ENCODE results near the gene VTI1B. TPM values are rescaled to one million over a fixed set of nuclear protein-coding genes. Genes with fewer than 3 reads are reported as not detected.

VTI1B gene
- total and polyA plus RNA-seq, 4 donors = 26.5 to 76.3 (median 28.9) TPM

- H3K4me1 ChIP-seq (ENCODE audit: control insufficient read depth in 4 of 4, insufficient read depth in 4 of 4, low read length in 3 of 4) = no peaks in the 10 kb centered on the region
- no peaks in the 10 kb centered on the region for H3K36me3 ChIP-seq (ENCODE audit: control insufficient read depth in 4 of 4, insufficient read depth in 3 of 4, low read depth in 1 of 4, low read length in 3 of 4)
- H3K9ac ChIP-seq (ENCODE audit: low read depth in 1 of 2, low read length in 2 of 2) = no peak overlapping the region
- no peak overlapping the region for H3K4me3 ChIP-seq (ENCODE audit: low read depth in 1 of 3, low read length in 3 of 3)
- no peak for DNase-seq (ENCODE audit: low spot score)
- H3K27ac ChIP-seq (ENCODE audit: low read depth in 1 of 2, low read length in 2 of 2) = no peak overlapping the region
- 56% methylated on average over 5 of the region's 5 CpGs for WGBS
- no peaks in the 10 kb centered on the region for H3K27me3 ChIP-seq (ENCODE audit: control insufficient read depth in 4 of 4, insufficient read depth in 4 of 4, low read length in 3 of 4)
- no peaks in the 10 kb centered on the region for H3K9me3 ChIP-seq (ENCODE audit: control insufficient read depth in 4 of 4, low read length in 3 of 4)
- TF ChIP-seq SP1 (IDR thresholded peaks at IDR 0.05) (peak; percentile 41), JUND (IDR thresholded peaks at IDR 0.05) (no peak), RXRA (IDR thresholded peaks at IDR 0.05) (peak; percentile 40 to 67), RAD21 (IDR thresholded peaks at IDR 0.05) (no peak)
These were observed 43.5 kb downstream of the VTI1B start for GRCh38 chr14:67630938-67631337.

GRCh38 chr14:67630186-67630585 is 44.2 kb downstream of the VTI1B start:
- TF ChIP-seq CTCF (IDR thresholded peaks at IDR 0.05; ENCODE audit: low read depth, low read length, missing input control) (no peak), EGR1 (IDR thresholded peaks at IDR 0.05; ENCODE audit: low read depth in 2 of 2) (no peak), TAF1 (conservative IDR thresholded peaks at IDR 0.05) (no peak), NR2F2 (IDR thresholded peaks at IDR 0.05) (no peak), YY1 (IDR thresholded peaks at IDR 0.05) (no peak), ATF3 (IDR thresholded peaks at IDR 0.05) (no peak), JUND (IDR thresholded peaks at IDR 0.05) (no peak), FOXA1 (IDR thresholded peaks at IDR 0.05) (no peak), GABPA (IDR thresholded peaks at IDR 0.05 in 1 of 2, conservative IDR thresholded peaks at IDR 0.05 in 1 of 2) (no peak), MAX (IDR thresholded peaks at IDR 0.05) (no peak), FOXA2 (IDR thresholded peaks at IDR 0.05) (no peak), ZBTB33 (IDR thresholded peaks at IDR 0.05) (no peak), RAD21 (IDR thresholded peaks at IDR 0.05) (no peak), REST (IDR thresholded peaks at IDR 0.05) (no peak), HNF4G (IDR thresholded peaks at IDR 0.05) (no peak), HNF4A (conservative IDR thresholded peaks at IDR 0.05) (no peak), SP1 (IDR thresholded peaks at IDR 0.05) (no peak), RXRA (IDR thresholded peaks at IDR 0.05) (no peak)
- Histone ChIP-seq H3K4me3 (ENCODE audit: low read depth in 1 of 3, low read length in 3 of 3) (no peak overlapping the region), H3K9ac (ENCODE audit: low read depth in 1 of 2, low read length in 2 of 2) (no peak overlapping the region), H3K27me3 (ENCODE audit: control insufficient read depth in 4 of 4, insufficient read depth in 4 of 4, low read length in 3 of 4) (no peaks in the 10 kb centered on the region), H3K36me3 (ENCODE audit: control insufficient read depth in 4 of 4, insufficient read depth in 3 of 4, low read depth in 1 of 4, low read length in 3 of 4) (no peaks in the 10 kb centered on the region), H3K27ac (ENCODE audit: low read depth in 1 of 2, low read length in 2 of 2) (no peak overlapping the region), H3K9me3 (ENCODE audit: control insufficient read depth in 4 of 4, low read length in 3 of 4) (no peaks in the 10 kb centered on the region), H3K4me1 (ENCODE audit: control insufficient read depth in 4 of 4, insufficient read depth in 4 of 4, low read length in 3 of 4) (no peaks in the 10 kb centered on the region)
- DNase-seq (ENCODE audit: low spot score) = no peak
- WGBS = 94% methylated on average over 4 of the region's 4 CpGs
